OCI-LY3 (cell line): Measurements from ENCODE around the gene ENTPD5.

Experiments
- H2AFZ ChIP-seq: fragments of 200-600, 300-600 bp; shearing (Covaris generic); 2 replicates; pipeline ENCODE4 v1.6.0; 2014; ENCODE audit warnings: antibody characterized with exemption, low read depth, low read length
- H3K27ac ChIP-seq: fragments of 200-600, 300-600 bp; sonication (generic); 2 replicates; pipeline ENCODE4 v1.5.1; 2014; ENCODE audit warnings: mild to moderate bottlenecking, low read length, moderate library complexity, mixed read lengths
- H3K27me3 ChIP-seq: fragments of 200-600, 300-600 bp; sonication (generic); 2 replicates; pipeline ENCODE4 v1.6.1; 2014; ENCODE audit warnings: low read depth, low read length, mixed read lengths
- H3K36me3 ChIP-seq: fragments of 200-600, 300-600 bp; sonication (generic); replicated peaks from 2 replicates; pipeline ENCODE3; 2014; ENCODE audit warnings: low read depth, low read length, mixed read lengths
- H3K4me1 ChIP-seq: fragments of 300-600, 200-600 bp; sonication (generic); 2 replicates; pipeline ENCODE4 v1.6.1; 2014; ENCODE audit warnings: low read length, mixed read lengths
- H3K4me2 ChIP-seq: fragments of 200-600, 300-600 bp; sonication (generic); 2 replicates; pipeline ENCODE4 v1.6.1; 2014; ENCODE audit warnings: low read length, mixed read lengths
- H3K4me3 ChIP-seq: fragments of 300-600, 200-600 bp; sonication (generic); 2 replicates; pipeline ENCODE4 v1.5.1; 2014; ENCODE audit warnings: antibody characterized with exemption, mild to moderate bottlenecking, low read length, moderate library complexity
- H3K79me2 ChIP-seq: fragments of 300-600, 200-600 bp; shearing (Covaris generic); 2 replicates; pipeline ENCODE4 v1.6.1; 2014; ENCODE audit warnings: mild to moderate bottlenecking, low read length, mixed read lengths
- H3K9ac ChIP-seq: fragments of 300-600, 200-600 bp; shearing (Covaris generic); 2 replicates; pipeline ENCODE4 v1.6.0; 2014; ENCODE audit warnings: mild to moderate bottlenecking, low read length, moderate library complexity
- H3K9me3 ChIP-seq: fragments of 200-600, 300-600 bp; shearing (Covaris generic); 2 replicates; pipeline ENCODE4 v1.6.1; 2014; ENCODE audit warnings: low read length, mixed read lengths; ENCODE audit not compliant: insufficient read depth
- H4K20me1 ChIP-seq: fragments of 200-600, 300-600 bp; sonication (generic); 2 replicates; pipeline ENCODE4 v1.6.1; 2016; ENCODE audit warnings: low read length, mixed read lengths; ENCODE audit not compliant: insufficient read depth
- CTCF ChIP-seq: fragments of 200-600, 300-600 bp; sonication (generic); IDR thresholded peaks from 2 replicates; pipeline ENCODE4 v1.5.1; 2014; ENCODE audit warnings: antibody characterized with exemption, low read length, low read depth
- EZH2phosphoT487 ChIP-seq: fragments of 200-600 bp; shearing (Covaris generic); IDR thresholded peaks from 2 replicates; pipeline ENCODE4 v1.6.1; 2018; ENCODE audit warnings: antibody characterized with exemption, mixed run types, low read depth

ENTPD5 gene

GRCh38 chr14:74018174-74018585 lies 908 bp downstream of the ENTPD5 start:
- peak overlapping the region; percentile 96 for H3K9ac ChIP-seq
- TF ChIP-seq CTCF: no peak
- no peak for TF ChIP-seq EZH2phosphoT487
- H3K79me2 ChIP-seq: no peaks in the 10 kb centered on the region
- H3K4me2 ChIP-seq: peak overlapping the region; percentile 67
- peaks cover 4% of the 10 kb centered on the region; the same call in 1 of the 2 replicates for H3K4me1 ChIP-seq
- H3K9me3 ChIP-seq: no peaks in the 10 kb centered on the region
- H3K27ac ChIP-seq: no peak overlapping the region
- H4K20me1 ChIP-seq: no peaks in the 10 kb centered on the region
- peak overlapping the region; percentile 97 for H3K4me3 ChIP-seq
- H3K36me3 ChIP-seq: no peaks in the 10 kb centered on the region
- H3K27me3 ChIP-seq: no peaks in the 10 kb centered on the region
- H2AFZ ChIP-seq: peak overlapping the region; percentile 86

GRCh38 chr14:74015963-74016362 lies 3.1 kb downstream of the ENTPD5 start:
- H3K27ac ChIP-seq: no peak overlapping the region
- H3K4me1 ChIP-seq: peaks cover 4% of the 10 kb centered on the region; the same call in 1 of the 2 replicates
- no peak overlapping the region for H2AFZ ChIP-seq
- H3K4me3 ChIP-seq: no peak overlapping the region
- no peak overlapping the region for H3K4me2 ChIP-seq
- no peaks in the 10 kb centered on the region for H3K27me3 ChIP-seq
- H3K9me3 ChIP-seq: no peaks in the 10 kb centered on the region
- no peaks in the 10 kb centered on the region for H4K20me1 ChIP-seq
- no peak for TF ChIP-seq CTCF
- no peak for TF ChIP-seq EZH2phosphoT487
- no peak overlapping the region for H3K9ac ChIP-seq
- H3K79me2 ChIP-seq: no peaks in the 10 kb centered on the region
- no peaks in the 10 kb centered on the region for H3K36me3 ChIP-seq

GRCh38 chr14:74015176-74015575 lies 3.9 kb downstream of the ENTPD5 start:
- Histone ChIP-seq H4K20me1 (no peaks in the 10 kb centered on the region), H3K27me3 (no peaks in the 10 kb centered on the region), H3K4me2 (no peak overlapping the region), H3K36me3 (no peaks in the 10 kb centered on the region), H3K4me1 (peaks cover 4% of the 10 kb centered on the region; the same call in 1 of the 2 replicates), H3K9me3 (no peaks in the 10 kb centered on the region), H3K27ac (no peak overlapping the region), H3K4me3 (no peak overlapping the region), H3K79me2 (no peaks in the 10 kb centered on the region), H3K9ac (no peak overlapping the region), H2AFZ (no peak overlapping the region)
- TF ChIP-seq CTCF: no peak

- H3K36me3 ChIP-seq: no peaks in the 10 kb centered on the region
- no peaks in the 10 kb centered on the region for H3K27me3 ChIP-seq
- H3K9me3 ChIP-seq: no peaks in the 10 kb centered on the region
- H3K4me3 ChIP-seq: no peak overlapping the region
- no peak overlapping the region for H3K4me2 ChIP-seq
- H3K9ac ChIP-seq: no peak overlapping the region
- no peaks in the 10 kb centered on the region for H4K20me1 ChIP-seq
- TF ChIP-seq CTCF: no peak
- TF ChIP-seq EZH2phosphoT487: no peak
- no peaks in the 10 kb centered on the region for H3K79me2 ChIP-seq
- H3K4me1 ChIP-seq: peaks cover 4% of the 10 kb centered on the region; the same call in 1 of the 2 replicates
- H3K27ac ChIP-seq: no peak overlapping the region
- no peak overlapping the region for H2AFZ ChIP-seq
These were observed 4.8 kb downstream of the ENTPD5 start for GRCh38 chr14:74014299-74014698.
